HepG2 (cell line): ENCODE results near the gene SMPD1. TPM values are rescaled to one million over a fixed set of nuclear protein-coding genes. Genes with fewer than 3 reads are reported as not detected.

Source experiments
- ARID5B ChIP-seq: IDR thresholded peaks from 2 replicates; pipeline ENCODE4 v1.4.0; 2020; ENCODE audit warnings: mild to moderate bottlenecking, missing genetic modification reagents
- CTCF ChIP-seq: sonication (generic); formaldehyde crosslinking; IDR thresholded peaks from 2 replicates; pipeline ENCODE4 v1.5.0; 2020; ENCODE audit warnings: mild to moderate bottlenecking, missing genetic modification reagents, moderate library complexity
- ETV5 ChIP-seq: IDR thresholded peaks from 2 replicates; pipeline ENCODE4 v1.6.1; 2018; ENCODE audit warnings: missing biosample characterization, missing genetic modification reagents, inconsistent platforms, borderline replicate concordance
- FOXP4 ChIP-seq: sonication (generic); formaldehyde crosslinking; IDR thresholded peaks from 2 replicates; pipeline ENCODE4 v1.4.0; 2020; ENCODE audit warnings: missing genetic modification reagents
- HDAC1 ChIP-seq: sonication (generic); formaldehyde crosslinking; IDR thresholded peaks from 2 replicates; pipeline ENCODE4 v1.5.1; 2020; ENCODE audit warnings: mild to moderate bottlenecking, missing genetic modification reagents
- HNF1B ChIP-seq: sonication (generic); formaldehyde crosslinking; IDR thresholded peaks from 2 replicates; pipeline ENCODE4 v1.5.1; 2020; ENCODE audit warnings: mild to moderate bottlenecking, moderate library complexity, missing genetic modification reagents
- MAFG ChIP-seq: sonication (generic); formaldehyde crosslinking; IDR thresholded peaks from 2 replicates; pipeline ENCODE4 v1.5.1; 2020; ENCODE audit warnings: mild to moderate bottlenecking, missing genetic modification reagents
- NONO ChIP-seq, 2 experiments: fragments of 450-650 bp in 1 of 2; sonication (generic) in 1 of 2; formaldehyde crosslinking in 1 of 2; IDR thresholded peaks in 1 of 2; conservative IDR thresholded peaks in 1 of 2; 2 replicates each; pipeline versions ENCODE4 v1.6.1 to v1.8.0; 2017 to 2022; ENCODE audit warnings: mild to moderate bottlenecking in 1 of 2, missing genetic modification reagents in 1 of 2, moderate library complexity in 1 of 2
- PHF21A ChIP-seq: sonication (generic); formaldehyde crosslinking; IDR thresholded peaks from 2 replicates; pipeline ENCODE4 v1.5.0; 2020; ENCODE audit warnings: mild to moderate bottlenecking, missing genetic modification reagents
- POLR2AphosphoS2 ChIP-seq: IDR thresholded peaks from 2 replicates; pipeline ENCODE4 v1.6.1; 2011; ENCODE audit warnings: low read depth, low read length, improper control_type of control experiment
- TARDBP ChIP-seq: sonication (generic); formaldehyde crosslinking; IDR thresholded peaks from 2 replicates; pipeline ENCODE4 v1.8.0; 2022; ENCODE audit warnings: mild to moderate bottlenecking, missing genetic modification reagents
- ZNF609 ChIP-seq: sonication (generic); formaldehyde crosslinking; IDR thresholded peaks from 2 replicates; pipeline ENCODE4 v1.4.0; 2020; ENCODE audit warnings: mild to moderate bottlenecking, missing genetic modification reagents, borderline replicate concordance
- polyA plus RNA-seq, 8 experiments: library from polyadenylated mRNA; depleted of rRNA in 3 of 8; stranded (reverse) in 7 of 8; unstranded in 1 of 8; fragments of >200 nt; fragmentation: Illumina TruSeq in 4 of 8; extraction: Trizol in 4 of 8; gene quantifications; 2 replicates each; pipeline versions ENCODE4 v1.2.1 to v1.2.3, GENCODE V29; 2011 to 2016; ENCODE audit warnings: low read depth in 4 of 8, missing spikeins in 1 of 8, mixed read lengths in 1 of 8; ENCODE audit not compliant: insufficient read depth in 1 of 8
- total RNA-seq, 5 experiments: library from RNA; depleted of rRNA; stranded (reverse); fragments of >200 nt; fragmentation: Illumina TruSeq; extraction: Trizol; gene quantifications; 2 replicates each; pipeline ENCODE4 v1.2.3, GENCODE V29; 2016; ENCODE audit warnings: low read depth in 1 of 5
- TF ChIP-seq, protein P1 (sequence below): IDR thresholded peaks from 2 replicates; pipeline ENCODE4 v1.6.1; 2016; ENCODE audit warnings: low read depth, borderline replicate concordance

SMPD1 gene
- total and polyA plus RNA-seq, 2 of the 13 experiments (the other 11 are each of a cell fraction or from before 2014, with no cell fraction given), result 6.3 to 8.4 TPM

DNA sequence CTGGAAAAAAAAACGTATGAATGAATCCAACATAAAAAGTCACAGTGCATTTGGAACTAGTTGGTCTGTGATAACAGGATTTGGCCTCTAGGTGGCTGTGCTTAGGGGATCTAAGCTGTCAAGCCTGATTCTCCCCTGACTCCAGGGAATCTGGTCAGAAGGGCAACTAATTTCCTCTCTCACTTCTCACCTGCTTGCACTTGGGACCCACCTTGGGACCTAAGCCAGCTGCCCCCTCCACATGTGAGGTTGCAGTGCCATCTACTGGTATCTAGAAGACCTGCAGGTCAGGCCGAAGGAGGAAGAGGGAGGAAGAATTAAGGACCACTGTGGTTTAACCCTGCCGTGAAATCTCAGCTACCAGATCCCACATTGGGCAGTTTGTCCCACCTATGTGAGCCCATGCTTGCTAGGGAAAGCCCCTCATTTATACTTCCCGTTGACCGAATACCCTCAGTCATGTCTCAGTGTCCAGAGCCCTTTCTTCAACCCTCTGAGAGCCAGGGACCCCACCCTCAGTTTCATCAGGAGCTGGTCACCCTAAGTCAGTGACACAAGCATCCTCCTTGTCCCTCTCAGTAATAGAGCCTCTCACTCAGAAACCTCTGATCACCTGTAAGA, 36.8 kb upstream of the SMPD1 start (continued):
- TF ChIP-seq ETV5 (CRISPR knock-in tag), result peak; percentile 64; the same call in 1 of the 2 replicates
- TF ChIP-seq, protein P1, sequence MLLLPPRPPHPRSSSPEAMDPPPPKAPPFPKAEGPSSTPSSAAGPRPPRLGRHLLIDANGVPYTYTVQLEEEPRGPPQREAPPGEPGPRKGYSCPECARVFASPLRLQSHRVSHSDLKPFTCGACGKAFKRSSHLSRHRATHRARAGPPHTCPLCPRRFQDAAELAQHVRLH, result peak; percentile 56
- peak; percentile 52; the same call in 1 of the 2 replicates for TF ChIP-seq ZNF609 (CRISPR knock-in tag)
- 0 out of 2 replicates have a peak, but pooled peaks have one; percentile 42 for TF ChIP-seq TARDBP (CRISPR knock-in tag)
- TF ChIP-seq HNF1B (CRISPR knock-in tag), result peak; percentile 81
- peak; percentile 97 for TF ChIP-seq CTCF (CRISPR knock-in tag)
- peak; percentile 54 for TF ChIP-seq HDAC1
- TF ChIP-seq ARID5B (CRISPR knock-in tag), result peak; percentile 76
- TF ChIP-seq MAFG (CRISPR knock-in tag), result no peak
- TF ChIP-seq NONO (IDR thresholded peaks at IDR 0.05), result no peak
- peak; percentile 66 for TF ChIP-seq NONO (CRISPR knock-in tag; conservative IDR thresholded peaks at IDR 0.05)
- TF ChIP-seq FOXP4 (CRISPR knock-in tag), result 0 out of 2 replicates have a peak, but pooled peaks have one; percentile 17
- peak; percentile 81 for TF ChIP-seq PHF21A (CRISPR knock-in tag)
- TF ChIP-seq POLR2AphosphoS2, result no peak
